NOMO-1 treated with DMSO at 0.1 percent for 48 hours (cell line): ENCODE results near the gene OLFML1.

Experiments
- DNase-seq: peaks from one replicate; lab custom pipeline; 2025; ENCODE audit not compliant: unreplicated experiment; lab: John Stamatoyannopoulos, UW

OLFML1 gene

GRCh38 chr11:7555052-7555699 lies 69.9 kb downstream of the OLFML1 start:
- no peak for DNase-seq

- DNase-seq: no peak
Measured at GRCh38 chr11:7558046-7558445, 72.7 kb downstream of the OLFML1 start.

GRCh38 chr11:7559398-7560283 lies 74.3 kb downstream of the OLFML1 start:
- no peak for DNase-seq
